ENCODE results near the gene PHF10.
"Not testable (repeated sequence)": the region's sequence is repeated elsewhere in the genome, so short reads cannot be mapped to it uniquely, and the experiment has no call there.

PHF10 gene

DNA sequence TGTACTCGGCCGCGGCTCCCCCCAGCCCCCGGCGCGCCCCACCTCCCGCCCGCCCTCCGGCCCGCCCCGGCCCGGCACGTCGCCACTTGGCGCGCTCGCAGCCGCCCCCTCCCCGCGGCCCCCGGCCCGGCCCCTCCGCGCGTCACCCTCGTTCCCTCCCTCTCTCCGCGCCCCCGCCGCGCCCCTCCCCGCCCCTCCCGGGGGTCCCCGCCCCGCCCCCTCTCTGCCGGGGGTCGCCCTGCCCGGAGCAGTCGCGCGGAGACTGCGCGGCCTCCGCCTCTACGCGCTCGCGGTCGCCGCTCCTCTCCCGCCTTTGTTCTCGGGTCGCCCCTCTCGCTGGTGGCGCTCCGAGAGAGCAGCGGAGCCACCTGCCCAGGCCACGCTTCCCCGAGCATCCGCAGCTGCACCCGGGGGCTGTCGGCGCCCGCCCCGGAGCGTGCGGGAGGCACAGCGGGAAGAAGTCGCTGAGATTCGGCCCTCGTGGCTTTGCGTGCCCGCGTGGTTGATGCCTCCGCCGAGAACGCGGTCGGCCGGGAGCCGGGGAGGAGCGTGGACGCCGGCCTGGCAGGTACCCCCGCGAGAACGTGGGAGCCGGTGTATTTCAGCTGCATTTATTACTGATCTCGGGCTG, at the start of gene PHF10:
Gene PHF10, minus strand, starts transcription at position 7 of the 631 bp plus-strand sequence. CDS start 569 bp downstream, outside the sequence.
- TF ChIP-seq, protein P1, sequence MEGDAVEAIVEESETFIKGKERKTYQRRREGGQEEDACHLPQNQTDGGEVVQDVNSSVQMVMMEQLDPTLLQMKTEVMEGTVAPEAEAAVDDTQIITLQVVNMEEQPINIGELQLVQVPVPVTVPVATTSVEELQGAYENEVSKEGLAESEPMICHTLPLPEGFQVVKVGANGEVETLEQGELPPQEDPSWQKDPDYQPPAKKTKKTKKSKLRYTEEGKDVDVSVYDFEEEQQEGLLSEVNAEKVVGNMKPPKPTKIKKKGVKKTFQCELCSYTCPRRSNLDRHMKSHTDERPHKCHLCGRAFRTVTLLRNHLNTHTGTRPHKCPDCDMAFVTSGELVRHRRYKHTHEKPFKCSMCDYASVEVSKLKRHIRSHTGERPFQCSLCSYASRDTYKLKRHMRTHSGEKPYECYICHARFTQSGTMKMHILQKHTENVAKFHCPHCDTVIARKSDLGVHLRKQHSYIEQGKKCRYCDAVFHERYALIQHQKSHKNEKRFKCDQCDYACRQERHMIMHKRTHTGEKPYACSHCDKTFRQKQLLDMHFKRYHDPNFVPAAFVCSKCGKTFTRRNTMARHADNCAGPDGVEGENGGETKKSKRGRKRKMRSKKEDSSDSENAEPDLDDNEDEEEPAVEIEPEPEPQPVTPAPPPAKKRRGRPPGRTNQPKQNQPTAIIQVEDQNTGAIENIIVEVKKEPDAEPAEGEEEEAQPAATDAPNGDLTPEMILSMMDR (conservative IDR thresholded peaks at IDR 0.05; ENCODE audit: low read depth, low read length): no peak
- DNase-seq (ENCODE audit: low read depth): peak; percentile 32
- peak within 1 kb of the TSS; percentile 73 for H3K4me3 ChIP-seq (ENCODE audit: low read depth, low read length)

DNA sequence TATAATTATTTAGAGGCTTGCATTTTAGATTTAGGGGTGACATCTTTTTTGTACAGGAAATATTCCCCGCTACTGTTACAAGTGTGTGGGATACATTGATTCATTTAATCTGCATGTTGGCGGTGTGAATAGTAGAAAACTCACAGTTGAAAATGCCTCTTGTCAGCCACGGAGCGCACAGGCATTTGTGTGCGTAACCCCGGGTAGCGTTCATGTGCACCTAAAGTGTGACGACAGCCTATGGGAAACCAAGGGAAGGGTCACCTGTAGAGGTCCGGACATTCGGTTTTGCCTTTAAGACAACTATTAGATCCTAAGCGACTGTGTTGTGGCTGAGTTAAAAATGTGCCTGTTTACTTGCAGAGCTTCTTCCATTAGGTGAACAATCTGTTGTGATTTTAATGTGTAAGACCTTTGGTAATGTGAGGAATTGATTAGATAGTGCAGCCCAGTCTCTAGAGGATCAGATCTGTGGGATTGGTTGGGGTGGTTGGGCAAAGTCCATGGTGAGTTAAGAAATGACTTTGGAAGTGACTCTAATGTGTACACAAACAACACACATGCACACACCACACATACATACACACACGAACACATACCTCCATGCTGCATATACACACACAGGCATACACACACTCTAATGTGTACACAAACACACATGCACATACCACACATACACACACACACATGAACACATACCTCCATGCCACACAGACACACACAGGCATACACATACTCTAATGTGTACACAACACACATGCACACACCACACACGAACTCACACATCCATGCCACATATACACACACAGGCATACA, 42.8 kb upstream of the PHF10 start:
- no peak for DNase-seq (ENCODE audit: low read depth)
- TF ChIP-seq, protein P1 (conservative IDR thresholded peaks at IDR 0.05; ENCODE audit: low read depth, low read length): no peak
- no peak overlapping the region for H3K4me3 ChIP-seq (ENCODE audit: low read depth, low read length)

DNA sequence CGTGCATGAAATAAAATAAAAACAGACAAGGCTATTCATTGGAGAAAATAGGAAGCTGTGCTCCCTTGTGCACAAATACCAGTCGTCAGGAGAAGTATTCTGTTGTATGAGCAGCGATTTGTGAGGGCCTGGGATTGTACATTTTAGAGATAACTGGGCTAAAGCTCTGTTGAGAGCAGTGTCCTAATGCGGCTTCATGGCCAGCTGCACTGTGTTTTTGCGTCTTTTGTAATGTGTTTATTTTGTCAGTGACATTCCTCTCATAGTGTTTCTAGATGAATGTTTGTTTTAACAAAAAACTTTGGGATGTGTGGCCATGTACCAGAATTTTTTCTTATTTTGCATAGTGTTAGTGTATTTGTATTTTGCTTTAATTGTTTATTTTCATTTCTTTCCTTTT, 41.9 kb upstream of the PHF10 start:
- H3K4me3 ChIP-seq (ENCODE audit: low read depth, low read length): no peak overlapping the region
- TF ChIP-seq, protein P1 (conservative IDR thresholded peaks at IDR 0.05; ENCODE audit: low read depth, low read length): no peak

DNA sequence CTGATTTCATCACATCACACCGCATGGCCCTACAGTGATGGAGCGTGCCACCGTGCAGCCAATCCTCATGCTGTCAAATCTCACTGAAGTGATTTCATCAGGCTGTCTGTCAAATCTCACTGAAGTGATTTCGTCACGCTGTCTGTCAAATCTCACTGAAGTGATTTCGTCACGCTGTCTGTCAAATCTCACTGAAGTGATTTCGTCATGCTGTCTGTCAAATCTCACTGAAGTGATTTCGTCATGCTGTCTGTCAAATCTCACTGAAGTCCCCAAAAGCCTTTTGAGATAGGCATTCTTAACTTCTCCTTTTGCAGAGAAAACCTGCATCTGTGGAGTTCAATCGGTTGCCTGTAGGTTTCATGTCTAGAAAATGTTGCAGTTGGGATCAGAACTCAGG, 41.5 kb upstream of the PHF10 start:
- not testable (repeated sequence) for DNase-seq (ENCODE audit: low read depth); H3K4me3 ChIP-seq (ENCODE audit: low read depth, low read length)

More for the DNA sequence above, 41.9 kb upstream of the PHF10 start:
- peak; percentile 76 for DNase-seq (ENCODE audit: low read depth)

DNA sequence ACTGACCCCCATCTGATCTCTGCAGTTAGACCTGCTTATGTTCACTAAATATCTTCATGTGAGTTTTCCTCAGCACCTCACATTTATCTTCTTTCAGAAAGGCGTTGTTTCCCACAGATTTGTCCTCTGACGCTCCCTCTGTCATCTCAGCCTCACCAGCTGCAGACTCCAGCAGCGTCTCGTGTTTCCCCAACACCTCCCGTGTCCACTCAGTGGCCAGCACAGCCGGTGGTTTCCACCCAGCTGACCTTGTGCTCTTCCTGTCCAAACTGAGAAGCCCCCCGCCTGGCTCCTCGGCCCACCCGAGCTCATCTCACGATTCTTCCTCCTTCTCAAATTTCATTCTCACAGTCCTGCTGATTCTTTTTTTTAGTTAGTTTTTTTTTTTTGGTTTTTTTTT, 39.6 kb upstream of the PHF10 start:
- no peak overlapping the region for H3K4me3 ChIP-seq (ENCODE audit: low read depth, low read length)
- TF ChIP-seq, protein P1 (conservative IDR thresholded peaks at IDR 0.05; ENCODE audit: low read depth, low read length): no peak
- peak; percentile 82 for DNase-seq (ENCODE audit: low read depth)

DNA sequence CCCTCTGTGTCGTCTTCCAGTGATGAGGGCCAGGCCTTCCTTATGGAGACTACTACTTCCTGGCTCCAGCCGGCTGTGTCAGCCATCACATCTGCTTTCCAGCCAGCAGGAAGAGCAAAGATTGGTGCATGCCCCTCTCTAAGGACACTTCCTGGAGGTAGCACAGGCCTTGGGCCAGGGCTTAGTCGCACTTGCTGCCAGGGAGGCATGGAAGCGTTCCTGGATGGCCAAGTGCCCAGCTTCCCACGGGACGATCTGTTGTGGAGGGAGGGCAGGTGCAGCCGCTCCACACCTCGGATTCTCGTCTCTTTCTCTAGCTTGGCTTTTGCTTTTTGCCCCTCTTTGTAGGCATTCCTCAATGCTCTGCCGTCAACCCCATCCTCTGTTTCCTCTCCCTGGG, 39.0 kb upstream of the PHF10 start:
- no peak for DNase-seq (ENCODE audit: low read depth)
- no peak overlapping the region for H3K4me3 ChIP-seq (ENCODE audit: low read depth, low read length)
- TF ChIP-seq, protein P1 (conservative IDR thresholded peaks at IDR 0.05; ENCODE audit: low read depth, low read length): no peak

DNA sequence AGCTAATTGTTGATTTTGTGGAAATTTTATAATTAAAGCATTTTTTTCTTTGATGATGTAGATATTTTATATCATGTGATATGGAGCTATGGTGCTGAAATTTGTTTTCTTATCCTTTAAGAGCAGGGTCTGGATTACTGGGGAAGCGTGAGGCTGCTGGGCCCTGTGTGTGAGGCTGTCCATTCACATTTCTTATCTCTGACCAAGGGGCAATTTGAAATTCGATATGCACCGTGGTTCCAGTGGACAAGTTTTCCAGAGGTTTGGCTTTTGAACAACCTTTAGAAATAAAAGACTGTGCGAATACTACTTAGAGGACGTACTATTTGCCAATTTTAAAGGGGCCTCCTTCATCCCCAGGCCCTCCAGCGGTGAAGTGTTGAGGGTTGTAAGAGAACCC, 30.9 kb upstream of the PHF10 start:
- DNase-seq (ENCODE audit: low read depth): no peak
- H3K4me3 ChIP-seq (ENCODE audit: low read depth, low read length): no peak overlapping the region
- TF ChIP-seq, protein P1 (conservative IDR thresholded peaks at IDR 0.05; ENCODE audit: low read depth, low read length): no peak
